NCI-H345 treated with DMSO at 0.1 percent for 48 hours (cell line): Measurements from ENCODE around the gene UBE2I.
"Not testable (repeated sequence)": the region's sequence is repeated elsewhere in the genome, so short reads cannot be mapped to it uniquely, and the experiment has no call there.

ENCODE experiments used
- DNase-seq: peaks from one replicate; lab custom pipeline; 2025; ENCODE audit not compliant: unreplicated experiment; lab: John Stamatoyannopoulos, UW

Gene UBE2I

DNA sequence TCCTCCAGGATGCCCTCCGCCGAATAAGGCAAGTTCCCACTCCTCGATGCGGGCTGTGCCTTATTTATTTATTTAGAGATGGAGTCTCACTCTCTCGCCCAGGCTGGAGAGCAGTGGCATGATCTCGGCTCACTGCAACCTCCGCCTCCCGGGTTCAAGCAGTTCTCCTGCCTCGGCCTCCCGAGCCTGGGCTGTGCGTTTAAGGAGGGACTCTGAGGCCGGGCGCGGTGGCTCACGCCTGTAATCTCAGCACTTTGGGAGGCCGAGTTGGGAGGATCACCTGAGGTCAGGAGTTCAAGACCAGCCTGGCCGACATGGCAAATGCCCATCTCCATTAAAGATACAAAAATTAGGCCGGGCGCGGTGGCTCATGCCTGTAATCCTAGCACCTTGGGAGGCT lies 18.7 kb downstream of the UBE2I start:
- DNase-seq: not testable (repeated sequence)

GRCh38 chr16:1328961-1329360 lies 19.5 kb downstream of the UBE2I start:
- not testable (repeated sequence) for DNase-seq

DNA sequence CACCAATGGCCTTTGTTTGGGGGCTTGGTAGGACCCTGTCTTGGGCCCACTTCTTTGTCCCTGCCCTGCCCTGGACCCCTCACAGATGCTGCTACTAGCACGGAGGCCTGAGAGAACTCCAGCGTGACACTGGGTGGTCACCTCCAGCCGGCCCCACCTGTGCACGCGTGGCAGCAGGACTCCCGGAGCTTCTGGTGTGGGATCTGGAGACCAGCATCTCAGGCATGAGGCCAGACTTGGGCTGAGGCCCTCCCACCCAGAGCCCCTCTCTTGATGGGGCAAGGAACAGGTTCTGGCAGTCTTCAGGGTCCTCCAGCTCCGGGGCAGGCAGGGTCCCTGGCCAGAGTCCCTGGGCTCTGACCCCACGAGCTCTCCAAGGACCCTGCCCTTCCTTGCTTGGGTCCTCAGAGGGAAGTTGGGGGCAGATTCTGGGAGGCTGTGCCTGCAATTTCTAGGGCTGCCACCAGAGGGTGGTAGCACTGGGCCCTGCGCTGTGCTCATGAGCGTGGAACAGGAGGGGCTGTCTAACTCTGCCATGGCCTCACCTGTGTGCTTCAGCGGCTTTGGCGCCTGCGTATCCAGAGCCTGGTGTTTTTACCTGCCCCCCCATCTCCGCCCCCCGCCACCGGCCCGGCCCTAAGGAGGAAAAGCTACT lies 21.0 kb downstream of the UBE2I start:
- no peak for DNase-seq

GRCh38 chr16:1330931-1331711 lies 21.7 kb downstream of the UBE2I start:
- DNase-seq: no peak

DNA sequence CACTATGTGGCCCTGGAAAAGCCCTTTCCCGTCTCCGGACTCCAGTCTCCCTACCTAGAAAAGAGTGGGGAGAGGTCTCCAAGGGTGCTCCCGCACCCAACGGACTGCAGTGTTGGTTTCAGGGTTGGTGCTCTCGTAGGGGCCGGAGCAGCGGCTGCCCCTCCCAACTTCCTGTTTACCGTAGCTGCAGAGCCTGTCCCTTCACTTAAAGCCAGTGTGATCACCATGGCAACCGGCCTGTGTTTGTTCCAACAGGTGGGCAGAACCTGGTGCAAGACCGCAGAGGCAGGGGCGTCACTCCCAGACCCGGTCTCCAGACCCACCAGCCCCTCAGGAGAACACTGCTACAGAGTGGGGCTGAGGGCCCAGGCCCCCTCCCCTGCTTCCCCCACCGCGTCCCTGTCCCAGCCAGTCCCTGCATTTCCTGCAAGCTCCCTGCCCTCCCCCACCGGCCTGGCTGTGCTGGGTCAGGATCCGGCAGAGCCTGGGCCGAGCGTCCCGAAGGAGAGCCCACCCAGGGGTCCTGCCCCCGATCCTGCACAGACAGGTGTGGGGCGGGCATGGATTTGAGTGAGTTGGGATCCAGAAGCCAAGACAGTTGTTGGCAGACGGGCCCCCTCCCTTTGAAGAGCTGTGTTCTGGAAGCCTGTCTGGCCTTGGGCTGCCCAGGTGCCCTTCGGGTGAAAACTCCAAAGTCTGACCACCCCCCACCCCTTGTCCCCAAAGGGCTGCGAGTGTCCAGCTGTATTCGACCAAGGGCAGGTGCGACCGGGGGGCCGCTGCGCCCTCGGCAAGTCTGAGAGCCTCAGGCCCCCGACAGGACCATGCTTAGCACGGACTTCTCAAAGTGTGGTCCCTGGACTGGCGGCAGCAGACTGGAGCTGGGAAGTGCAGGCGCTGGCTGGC lies 22.5 kb downstream of the UBE2I start:
- DNase-seq: no peak

DNA sequence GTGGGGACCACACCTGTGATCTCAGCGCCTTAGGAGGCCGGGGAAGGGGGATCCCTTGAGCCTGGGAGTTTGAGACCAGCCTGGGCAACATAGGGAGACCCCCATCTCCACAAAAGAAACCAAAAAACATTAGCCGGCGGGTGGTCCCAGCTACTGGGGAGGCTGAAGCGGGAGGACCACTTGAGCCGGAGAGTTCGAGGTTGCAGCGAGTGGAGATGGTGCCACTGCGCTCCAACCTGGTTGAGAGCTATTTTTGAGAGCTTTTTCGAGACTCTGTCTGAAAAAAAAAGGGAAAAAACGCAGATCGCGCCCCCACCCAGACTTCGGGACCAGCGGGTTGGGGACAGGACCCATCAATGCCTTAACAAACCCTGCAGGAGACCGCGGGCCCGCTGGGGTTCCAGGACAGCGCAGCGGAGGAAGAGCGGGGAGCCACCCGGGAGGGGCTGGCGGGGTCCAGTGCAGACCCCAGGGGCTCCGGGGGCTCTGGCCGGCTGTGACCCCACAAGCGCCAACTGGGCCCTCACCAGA lies 23.2 kb downstream of the UBE2I start:
- no peak for DNase-seq

- no peak for DNase-seq
Observed at GRCh38 chr16:1333149-1333812, 23.8 kb downstream of the UBE2I start, which contains the start of gene BAIAP3. BAIAP3 (plus strand) TSS chr16:1333645; CDS start chr16:1338550, 4,905 bp downstream.

- no peak for DNase-seq
Observed at GRCh38 chr16:1333854-1334700, 24.6 kb downstream of the UBE2I start.

DNA sequence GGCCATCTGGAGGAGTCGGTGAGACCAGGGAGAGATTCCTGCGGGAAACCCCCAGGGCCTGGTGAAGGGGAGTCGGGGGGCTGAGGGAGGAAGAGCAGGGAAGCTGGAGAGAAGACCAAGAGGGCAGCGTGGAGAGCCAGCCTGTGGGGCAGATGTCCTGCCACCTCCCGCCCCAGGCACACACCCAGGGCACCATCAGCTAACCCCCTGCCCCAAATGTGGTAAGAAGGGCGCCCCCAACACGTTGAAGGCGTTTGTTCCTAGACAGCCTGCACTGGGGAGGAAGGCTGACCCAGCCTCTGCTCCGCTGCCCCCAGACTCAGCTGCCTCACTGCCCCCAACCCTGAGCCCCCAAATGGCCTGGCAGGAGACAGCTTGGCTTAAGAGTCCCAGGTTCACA lies 25.3 kb downstream of the UBE2I start:
- no peak for DNase-seq

DNA sequence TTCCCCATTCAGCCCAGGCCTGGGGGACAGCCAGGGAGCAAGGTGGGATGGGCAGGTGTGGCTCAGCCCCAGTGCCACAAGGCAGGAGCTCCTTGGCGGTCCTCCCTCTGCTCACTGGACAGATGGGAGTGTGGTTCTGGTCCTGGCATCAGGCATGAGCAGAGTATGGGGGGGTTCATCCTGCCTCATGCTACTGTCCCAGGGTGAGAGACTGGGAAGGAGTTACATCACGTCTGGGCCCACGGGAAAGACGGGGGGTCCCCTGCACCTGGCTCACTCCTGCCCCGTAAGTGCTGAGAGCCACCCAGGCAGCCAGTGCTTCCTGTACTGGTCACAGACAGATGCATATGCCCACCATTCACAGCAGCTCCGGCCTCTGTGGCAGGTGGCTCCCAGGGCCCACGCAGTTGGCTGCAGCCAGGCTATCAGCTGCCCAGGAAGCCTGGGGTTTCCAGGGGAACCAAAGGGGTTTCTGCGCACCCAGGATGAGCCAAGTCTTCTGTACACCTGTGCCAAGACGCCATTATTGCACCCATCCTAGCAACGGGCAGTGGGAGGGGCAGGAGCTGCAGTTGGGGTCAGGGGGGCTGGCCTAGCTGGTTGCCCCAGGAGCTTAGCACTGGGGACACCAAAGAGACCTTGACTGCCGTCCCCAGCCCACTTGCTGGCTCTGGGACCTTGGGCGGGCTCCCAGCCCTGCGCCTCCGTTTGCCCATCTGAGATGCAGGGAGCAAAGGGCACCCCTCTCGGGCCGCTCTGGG lies 26.0 kb downstream of the UBE2I start:
- no peak for DNase-seq

GRCh38 chr16:1335996-1336395 lies 26.6 kb downstream of the UBE2I start:
- no peak for DNase-seq

- DNase-seq: no peak
Observed at GRCh38 chr16:1336619-1337018, 27.2 kb downstream of the UBE2I start.

DNA sequence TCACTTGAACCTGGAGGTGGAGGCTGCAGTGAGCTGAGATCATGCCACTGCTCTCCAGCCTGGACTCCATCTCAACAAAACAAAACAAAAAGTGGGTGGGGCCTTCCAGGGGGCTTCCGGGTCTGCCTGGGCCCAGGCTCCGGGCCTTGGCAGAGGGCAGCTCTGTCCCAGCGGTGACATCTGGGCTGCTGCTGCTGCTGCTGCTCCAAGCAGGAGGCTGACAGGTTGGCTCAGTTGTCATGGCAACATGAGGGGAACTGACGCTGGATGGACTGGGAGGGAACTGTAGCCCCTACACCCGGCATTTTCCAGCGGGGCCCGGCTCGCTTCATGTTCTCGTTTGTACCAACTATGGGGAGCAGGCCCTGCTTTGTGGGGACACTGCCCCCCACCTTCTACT lies 28.1 kb downstream of the UBE2I start:
- DNase-seq: no peak

GRCh38 chr16:1338119-1338730 lies 28.8 kb downstream of the UBE2I start:
- no peak for DNase-seq

DNA sequence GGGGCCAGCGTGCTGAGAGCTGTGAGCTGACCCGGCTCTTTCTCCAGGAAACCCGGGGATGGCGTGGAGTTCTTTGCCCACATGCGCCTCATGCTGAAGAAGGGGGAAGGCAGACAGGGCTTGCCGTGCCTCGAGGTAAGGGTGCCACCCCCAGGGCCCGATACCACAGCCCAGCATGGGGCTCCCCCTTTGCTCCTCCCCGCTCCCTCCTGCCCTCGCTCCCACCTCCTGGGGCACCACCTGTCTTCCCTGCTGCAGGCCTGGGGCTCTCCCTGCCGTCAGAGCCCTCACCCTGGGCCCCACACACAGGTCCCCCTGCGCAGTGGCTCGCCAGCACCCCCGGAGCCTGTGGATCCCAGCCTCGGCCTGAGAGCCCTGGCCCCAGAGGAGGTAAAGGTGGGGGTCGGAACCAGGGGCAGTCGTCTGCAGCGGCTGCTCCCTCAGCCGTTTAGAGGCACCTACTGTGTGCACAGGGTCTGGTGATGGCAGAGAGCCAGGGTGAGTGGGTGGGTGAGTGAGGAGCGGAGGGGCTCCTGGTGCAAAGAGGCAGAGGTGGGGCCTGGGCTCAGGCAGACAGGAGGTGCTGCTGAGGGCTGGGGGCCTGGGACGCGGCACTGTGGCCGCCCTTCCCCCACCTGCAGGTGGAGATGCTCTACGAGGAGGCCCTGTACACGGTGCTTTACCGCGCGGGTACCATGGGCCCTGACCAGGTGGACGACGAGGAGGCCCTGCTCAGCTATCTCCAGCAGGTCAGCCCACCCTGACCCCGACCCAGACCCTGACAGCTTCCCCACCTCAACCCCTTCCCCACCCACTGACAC lies 29.6 kb downstream of the UBE2I start:
- no peak for DNase-seq

DNA sequence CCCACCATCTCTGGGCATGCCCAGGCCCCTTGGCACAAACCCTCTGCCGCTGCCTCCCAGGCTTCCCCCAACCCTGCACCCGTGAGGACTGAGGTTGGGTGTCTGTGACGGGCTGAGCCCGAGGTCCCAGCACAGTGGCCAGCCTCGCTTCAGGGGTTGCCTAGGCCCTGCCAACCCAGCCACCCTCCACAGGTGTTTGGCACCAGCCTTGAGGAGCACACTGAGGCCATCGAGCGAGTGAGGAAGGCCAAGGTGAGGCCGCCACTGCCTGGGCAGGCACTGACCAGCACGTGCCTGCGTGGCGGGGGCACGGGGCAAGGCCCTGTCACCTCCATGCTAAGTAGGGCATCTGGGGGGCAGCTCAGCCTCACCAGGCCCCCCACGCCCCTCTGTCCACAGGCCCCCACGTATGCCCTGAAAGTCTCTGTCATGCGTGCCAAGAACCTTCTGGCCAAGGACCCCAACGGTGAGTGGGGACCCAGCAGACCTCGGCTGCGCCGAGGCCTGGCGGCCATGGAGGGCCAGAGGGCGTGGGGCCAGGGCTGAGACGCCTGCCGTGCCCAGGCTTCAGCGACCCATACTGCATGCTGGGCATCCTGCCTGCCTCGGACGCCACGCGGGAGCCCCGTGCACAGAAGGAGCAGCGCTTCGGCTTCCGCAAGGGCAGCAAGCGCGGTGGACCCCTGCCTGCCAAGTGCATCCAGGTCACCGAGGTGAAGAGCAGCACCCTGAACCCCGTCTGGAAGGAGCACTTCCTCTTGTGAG lies 31.5 kb downstream of the UBE2I start:
- DNase-seq: no peak
